Head of caudate nucleus (tissue), 42 donors: ENCODE measurements around the gene NES.

Source experiments
- DNase-seq, 42 donors: peaks; one replicate each; pipeline versions ENCODE4 v3.0.0 to v3.0.0-alpha.2; 2020 to 2021; ENCODE audit warnings: mixed read lengths in 7 of 42
- intact Hi-C: fragments of 100-400 bp; cut with DNase I; formaldehyde crosslinking; loops from one replicate; pipeline ENCODE4 v1.15.0; 2022

The NES gene, protein sequence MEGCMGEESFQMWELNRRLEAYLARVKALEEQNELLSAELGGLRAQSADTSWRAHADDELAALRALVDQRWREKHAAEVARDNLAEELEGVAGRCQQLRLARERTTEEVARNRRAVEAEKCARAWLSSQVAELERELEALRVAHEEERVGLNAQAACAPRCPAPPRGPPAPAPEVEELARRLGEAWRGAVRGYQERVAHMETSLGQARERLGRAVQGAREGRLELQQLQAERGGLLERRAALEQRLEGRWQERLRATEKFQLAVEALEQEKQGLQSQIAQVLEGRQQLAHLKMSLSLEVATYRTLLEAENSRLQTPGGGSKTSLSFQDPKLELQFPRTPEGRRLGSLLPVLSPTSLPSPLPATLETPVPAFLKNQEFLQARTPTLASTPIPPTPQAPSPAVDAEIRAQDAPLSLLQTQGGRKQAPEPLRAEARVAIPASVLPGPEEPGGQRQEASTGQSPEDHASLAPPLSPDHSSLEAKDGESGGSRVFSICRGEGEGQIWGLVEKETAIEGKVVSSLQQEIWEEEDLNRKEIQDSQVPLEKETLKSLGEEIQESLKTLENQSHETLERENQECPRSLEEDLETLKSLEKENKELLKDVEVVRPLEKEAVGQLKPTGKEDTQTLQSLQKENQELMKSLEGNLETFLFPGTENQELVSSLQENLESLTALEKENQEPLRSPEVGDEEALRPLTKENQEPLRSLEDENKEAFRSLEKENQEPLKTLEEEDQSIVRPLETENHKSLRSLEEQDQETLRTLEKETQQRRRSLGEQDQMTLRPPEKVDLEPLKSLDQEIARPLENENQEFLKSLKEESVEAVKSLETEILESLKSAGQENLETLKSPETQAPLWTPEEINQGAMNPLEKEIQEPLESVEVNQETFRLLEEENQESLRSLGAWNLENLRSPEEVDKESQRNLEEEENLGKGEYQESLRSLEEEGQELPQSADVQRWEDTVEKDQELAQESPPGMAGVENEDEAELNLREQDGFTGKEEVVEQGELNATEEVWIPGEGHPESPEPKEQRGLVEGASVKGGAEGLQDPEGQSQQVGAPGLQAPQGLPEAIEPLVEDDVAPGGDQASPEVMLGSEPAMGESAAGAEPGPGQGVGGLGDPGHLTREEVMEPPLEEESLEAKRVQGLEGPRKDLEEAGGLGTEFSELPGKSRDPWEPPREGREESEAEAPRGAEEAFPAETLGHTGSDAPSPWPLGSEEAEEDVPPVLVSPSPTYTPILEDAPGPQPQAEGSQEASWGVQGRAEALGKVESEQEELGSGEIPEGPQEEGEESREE (N-terminal part only)

DNA sequence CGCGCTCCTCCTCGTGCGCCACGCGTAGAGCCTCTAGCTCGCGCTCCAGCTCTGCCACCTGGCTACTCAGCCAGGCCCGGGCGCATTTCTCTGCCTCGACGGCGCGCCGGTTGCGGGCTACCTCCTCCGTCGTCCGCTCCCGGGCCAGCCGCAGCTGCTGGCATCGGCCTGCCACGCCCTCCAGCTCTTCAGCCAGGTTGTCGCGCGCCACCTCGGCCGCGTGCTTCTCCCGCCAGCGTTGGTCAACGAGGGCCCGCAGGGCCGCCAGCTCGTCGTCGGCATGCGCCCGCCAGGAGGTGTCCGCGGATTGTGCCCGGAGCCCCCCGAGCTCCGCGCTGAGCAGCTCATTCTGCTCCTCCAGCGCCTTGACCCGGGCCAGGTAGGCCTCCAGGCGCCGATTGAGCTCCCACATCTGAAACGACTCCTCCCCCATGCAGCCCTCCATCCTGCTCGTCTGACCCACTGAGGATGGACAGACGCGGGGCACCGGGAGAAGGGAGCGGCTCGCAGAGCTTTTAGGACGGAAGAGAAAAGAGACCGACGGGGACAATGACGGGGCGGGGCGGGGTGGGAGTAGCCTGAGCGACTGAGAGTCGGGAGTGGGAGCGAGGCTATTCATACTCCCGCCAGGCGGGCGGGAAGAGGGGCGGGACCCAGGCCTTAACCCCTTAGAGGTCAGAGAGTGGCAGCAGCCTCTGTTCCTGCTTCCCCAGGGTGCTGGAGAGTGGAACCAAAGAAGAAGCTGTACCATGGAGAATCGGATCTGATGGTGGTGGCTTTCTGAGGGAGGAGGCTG, at the start of gene NES:
TSS of gene NES (minus strand) at position 588 of the 796 bp plus-strand sequence. CDS start at position 445, 143 bp downstream.
- intact Hi-C loops: no loop called here
- peak in 40 of 42 donors; percentile 45 to 90 (median 67) for DNase-seq

DNA sequence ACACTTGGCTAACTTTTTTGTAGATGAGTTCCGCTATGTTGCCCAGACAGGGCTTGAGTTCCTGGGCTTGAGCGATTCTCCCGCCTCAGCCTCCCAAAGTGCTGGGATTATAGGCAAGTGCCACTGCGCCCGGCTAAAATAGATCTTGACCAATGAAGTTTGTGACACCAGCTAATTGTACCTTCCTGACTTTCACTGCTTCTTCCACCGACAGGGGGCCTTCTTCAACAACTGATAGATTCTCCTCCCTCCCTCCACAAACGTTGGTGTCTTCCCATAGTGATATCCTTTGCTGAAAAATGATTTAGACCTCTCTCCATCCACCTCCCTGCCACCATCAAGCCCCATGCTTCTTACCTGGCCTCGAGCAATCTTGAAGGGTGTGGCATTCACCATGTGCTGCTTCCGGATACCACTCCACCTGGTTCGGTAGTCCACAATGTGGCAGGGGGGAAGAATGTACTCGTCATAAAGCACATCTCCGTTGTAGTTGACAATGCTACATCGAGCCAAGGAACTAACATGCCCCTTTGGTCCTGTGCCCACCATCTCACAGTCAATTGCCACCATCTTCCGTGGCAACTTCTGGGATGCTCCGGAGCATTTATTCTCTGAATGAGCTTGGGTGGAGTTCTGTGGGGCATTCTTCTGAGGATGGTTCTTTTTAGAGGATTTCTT, 49.5 kb upstream of the NES start:
- intact Hi-C loops: loop anchor here (5.0 kb wide), 1 partner anchor 39 kb away; no protein-coding TSS in a partner anchor
- DNase-seq: peak in 24 of 42 donors; percentile 28 to 72 (median 49)

DNA sequence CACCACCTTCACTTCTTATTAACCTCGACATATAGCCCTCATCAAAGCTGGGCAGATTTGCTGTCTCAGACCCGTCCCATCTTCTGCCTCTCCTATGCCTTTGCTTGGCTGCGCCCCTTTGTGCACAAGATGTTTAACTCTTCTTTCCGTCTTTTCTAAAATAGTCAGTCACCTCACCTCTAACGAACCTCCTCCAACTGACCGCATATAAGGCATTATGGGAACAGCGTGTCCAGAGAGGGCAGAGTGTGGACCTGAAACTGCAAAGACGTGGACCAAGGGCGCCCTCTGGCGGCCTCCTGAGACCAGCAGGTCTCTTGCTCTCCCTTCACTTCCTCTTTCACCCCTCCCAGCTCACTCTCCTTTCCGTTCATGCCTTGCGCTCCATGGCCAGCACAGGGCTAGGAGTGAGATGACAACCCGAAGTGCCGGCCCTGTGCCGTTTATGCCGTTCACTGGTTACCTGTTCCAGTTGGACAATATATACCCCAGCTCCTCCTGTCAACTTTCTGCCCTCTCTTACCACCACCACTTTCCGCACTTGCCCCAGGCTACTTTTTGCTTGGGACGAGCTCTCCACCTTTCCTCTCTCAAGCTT, 48.6 kb upstream of the NES start:
- intact Hi-C loops: loop anchor here (5.0 kb wide), 1 partner anchor 38 kb away; no protein-coding TSS in a partner anchor
- peak; percentile 66 to 95 (median 88) for DNase-seq

DNA sequence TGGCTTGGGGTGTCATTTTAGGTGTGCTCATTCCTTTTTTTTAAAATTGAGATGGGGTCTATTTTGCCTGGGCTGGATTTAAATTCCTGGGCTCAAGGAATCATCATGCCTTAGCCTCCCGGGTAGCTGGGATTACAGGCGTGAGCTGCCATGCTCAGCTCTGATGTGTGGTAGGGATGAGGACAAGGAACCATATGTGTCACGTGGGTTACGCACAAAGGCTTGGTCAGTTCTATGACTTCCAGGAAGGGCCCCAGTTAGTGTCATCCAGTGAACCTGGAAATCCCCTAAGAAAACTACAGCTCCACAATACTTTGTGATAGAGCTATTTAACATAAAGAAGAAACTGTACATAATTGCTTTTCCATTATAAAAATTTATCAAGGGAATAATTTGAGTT, 44.3 kb upstream of the NES start:
- intact Hi-C loops: no loop called here
- DNase-seq: no peak

DNA sequence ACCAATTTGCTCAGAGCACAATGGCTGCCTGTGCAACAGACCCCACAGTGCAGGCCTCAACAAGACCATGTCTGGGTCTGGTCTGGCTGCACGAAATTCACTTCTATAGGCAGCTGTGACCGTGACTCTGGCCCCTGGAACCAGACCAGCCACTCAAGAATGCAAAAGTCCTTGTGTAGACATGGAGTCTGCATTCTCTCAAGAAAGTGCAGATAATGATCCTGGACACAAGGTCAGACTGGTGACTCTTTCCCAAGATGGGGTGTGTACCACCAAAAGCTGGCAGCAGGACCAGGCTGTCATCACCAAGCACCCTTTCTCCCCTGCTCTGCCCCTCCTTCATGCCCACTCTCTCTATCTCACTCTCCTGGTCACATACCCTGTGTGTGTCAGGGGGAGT, 43.9 kb upstream of the NES start:
- no peak for DNase-seq
- intact Hi-C loops: no loop called here

DNA sequence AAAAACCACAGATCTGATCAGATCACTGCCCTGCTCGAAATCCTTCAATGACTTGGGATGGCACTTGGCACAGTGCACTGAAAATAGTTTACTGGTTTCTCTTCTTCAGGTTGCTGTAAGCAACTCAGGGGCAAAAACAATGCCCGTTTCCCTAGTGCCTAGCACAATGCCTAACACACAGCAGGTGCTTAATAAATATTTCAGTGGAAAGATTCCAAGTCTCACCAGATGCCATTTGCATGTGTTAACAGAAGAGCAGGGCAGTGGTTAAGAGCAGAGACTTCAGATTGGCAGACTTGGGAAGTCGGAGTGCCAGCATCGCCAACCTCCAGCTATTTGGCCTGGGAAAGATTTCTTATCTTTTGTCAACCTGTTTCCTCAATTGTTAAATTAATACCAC, 40.1 kb upstream of the NES start:
- intact Hi-C loops: no loop called here
- DNase-seq: no peak

DNA sequence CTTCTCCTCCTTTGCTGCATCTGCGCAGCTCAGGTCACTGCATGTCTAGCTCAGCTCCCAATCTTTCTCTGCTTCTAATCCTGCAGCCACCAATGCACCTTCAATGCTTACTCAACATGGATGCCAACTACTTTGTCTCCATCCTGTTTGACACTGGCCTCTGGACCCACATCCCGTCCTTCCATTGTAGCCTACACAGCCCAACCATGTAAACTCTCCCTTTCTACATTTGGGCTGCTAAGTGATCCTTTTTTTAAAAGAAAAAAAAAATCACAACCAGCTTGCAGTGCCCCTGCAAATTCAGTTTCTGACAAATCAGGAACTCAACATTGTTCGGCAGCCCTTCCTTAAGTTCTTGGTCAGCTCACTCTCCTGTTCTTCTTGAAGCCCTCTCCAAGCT, 37.6 kb upstream of the NES start:
- no peak for DNase-seq
- intact Hi-C loops: no loop called here

DNA sequence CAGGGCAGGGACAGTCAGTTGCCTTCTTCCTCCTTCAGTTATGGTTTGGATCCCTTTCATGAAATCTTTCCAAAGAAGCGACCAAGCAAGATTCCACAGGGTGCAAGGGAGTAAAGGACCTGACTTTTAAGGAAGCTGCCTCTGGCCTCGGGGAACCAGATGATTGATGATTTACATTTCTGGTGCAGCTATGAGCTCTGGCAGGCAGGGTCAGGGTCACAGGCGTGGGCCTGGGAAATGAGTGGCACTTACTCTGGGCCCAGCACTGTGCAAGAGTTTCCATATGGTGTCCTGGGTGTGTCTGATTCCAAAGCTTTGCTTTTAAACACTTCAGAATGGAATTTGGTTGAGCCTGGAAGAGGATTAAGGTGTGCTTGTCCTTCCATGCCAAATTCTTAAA, 35.4 kb upstream of the NES start:
- intact Hi-C loops: no loop called here
- DNase-seq: no peak

DNA sequence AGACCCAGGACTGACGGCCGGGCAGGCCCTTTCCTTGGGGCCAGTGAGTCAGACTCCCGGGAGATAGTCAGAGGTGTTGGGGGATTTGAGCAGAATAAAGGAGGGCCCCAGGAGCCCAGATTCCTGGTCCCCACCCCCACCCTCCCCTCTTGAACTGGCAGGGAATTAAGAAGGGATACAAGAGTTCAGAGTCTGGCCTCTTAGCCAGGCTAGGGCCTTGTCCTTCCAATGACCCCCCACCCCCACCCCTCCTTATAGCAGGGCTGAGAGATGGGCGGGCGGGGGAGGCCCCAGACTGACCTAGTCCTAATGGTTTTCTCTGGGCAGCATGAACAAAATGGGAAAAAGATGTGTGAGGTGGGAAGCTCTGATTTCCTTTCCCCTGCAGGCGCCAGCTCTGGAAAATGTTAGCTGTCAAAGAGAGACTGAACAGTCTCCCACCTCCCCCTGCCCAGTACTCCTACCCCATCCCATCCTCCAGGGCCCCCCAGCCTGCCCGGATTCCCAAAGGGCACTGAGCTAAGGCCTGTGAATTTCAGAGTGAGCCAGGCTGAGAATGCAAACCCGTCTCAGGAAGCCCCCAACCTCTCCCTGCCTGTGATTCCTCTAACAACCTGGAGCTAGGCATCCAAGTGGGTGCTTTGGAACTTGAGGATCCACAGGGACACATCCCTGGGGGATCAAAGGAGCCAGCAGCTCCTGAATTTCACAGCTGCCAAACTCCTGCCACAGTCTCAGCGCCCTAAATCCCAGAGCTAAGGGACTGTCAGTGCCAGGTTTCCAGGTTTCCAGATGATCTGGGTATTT, 34.0 kb upstream of the NES start:
- no peak for DNase-seq
- intact Hi-C loops: no loop called here

DNA sequence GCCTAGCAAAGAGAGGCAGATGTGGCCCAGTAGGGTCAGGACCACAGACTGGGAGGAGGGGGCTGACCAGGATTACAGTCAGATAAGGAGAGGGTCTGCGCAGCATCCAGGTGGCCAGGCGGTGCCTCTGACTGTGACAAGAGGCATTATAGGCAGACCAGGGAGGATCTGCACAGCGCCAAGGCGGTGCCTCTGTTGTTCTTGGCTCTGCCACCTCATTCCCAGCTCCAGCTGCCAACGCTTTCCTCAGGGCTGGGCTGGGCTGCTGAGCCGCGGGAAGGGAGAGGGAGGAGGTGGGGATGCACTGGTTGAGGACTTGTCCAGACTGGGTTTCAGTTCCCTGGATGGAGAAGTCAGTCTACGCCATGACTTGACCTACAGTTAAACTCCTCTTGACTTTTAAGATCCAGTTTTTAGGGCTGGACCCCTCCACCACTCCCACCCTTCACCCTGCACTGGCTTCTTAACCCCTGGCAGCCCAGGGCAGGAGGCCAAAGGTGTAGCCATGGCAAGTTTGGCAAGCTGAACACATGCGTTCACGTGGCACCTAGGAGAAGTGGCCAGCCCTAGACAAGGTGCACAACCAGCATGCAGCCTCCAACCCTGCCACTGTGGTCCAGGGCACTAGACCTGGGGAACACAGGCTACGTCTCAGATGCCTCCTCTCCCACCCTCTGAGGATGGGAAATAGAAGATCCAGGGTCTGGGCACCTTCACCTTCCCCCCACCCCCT, 32.7 kb upstream of the NES start:
- DNase-seq: peak in 38 of 42 donors; percentile 21 to 82 (median 54)
- intact Hi-C loops: no loop called here

DNA sequence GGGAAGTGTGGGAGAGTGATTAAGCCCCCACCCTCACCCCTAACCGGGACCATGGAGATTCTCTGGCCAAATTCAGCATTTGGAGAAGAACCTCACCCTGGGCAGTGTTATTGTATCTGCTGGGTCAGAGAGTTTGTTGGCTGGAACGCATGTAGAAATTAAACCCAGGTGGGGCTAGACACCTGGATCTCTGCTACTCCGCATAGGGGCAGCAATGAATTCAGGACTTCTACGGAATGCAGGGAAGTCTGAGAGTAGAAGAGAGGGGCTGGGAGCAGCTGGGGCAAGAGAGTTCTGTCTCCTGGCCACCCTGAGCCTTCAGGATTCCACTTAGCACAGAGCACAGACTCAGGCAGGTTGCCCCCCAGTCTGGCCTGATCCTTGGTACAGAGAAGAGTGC, 31.8 kb upstream of the NES start:
- DNase-seq: no peak
- intact Hi-C loops: no loop called here

DNA sequence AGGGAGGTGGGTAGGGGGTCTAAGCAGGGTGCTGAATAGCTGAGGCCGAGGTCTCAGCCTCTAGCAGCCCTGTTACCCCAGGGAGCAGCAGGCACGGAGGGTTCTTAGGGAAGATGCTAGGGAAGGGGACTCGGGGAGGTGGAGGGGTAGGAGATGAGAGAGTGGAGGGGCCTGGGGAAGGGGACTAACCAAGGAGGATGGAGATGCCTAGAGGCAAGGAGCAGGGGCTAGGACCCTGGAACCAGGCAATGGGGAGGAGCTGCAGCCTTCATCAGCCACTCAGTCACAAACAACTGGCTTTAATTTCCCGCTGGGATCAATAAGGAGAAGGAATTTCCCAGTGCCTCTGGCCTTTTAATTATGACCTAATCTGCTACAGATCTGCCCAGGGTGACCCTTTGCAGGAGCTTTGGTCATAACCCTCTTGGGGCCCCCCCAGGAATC, 31.0 kb upstream of the NES start:
- intact Hi-C loops: no loop called here
- no peak for DNase-seq

DNA sequence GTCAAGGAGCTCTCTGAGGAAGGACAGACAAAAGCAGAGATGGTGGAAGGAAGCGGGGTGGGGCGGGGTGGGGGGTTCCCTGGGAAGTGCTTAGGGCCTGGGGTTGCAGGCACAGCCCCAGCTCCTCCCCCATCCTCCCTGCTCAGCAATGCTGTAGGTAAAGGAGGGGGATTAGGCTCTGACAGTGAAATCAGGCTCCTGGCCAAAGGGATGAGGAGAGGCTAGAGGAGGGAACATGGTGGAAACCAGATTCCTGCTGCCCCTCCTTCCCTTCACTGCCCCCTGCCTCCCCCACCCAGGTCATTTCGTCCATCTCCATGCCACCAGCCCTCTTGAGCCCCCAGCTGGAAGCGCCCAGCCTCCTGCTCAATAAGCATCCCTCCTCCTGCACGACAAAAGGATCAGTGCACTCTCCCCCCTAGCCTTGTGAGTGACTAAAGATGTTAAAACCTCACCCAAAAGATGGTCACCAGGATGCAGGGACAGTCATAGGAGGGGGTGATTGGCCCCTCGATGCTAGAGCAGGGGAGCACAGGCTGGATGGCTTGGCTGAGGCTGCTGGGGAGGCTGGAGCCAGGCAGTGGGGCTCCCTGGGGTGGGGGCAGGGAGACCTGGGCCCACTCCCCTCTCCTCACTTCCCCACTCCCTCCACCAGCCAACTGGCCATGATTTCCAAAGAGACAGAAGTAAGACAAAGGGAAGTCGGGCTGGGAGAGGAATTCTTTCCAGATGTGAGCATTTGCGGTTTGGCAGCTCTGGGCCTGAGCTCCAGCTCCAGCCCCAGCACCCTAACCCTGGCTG, 30.4 kb upstream of the NES start:
- DNase-seq: no peak
- intact Hi-C loops: no loop called here

DNA sequence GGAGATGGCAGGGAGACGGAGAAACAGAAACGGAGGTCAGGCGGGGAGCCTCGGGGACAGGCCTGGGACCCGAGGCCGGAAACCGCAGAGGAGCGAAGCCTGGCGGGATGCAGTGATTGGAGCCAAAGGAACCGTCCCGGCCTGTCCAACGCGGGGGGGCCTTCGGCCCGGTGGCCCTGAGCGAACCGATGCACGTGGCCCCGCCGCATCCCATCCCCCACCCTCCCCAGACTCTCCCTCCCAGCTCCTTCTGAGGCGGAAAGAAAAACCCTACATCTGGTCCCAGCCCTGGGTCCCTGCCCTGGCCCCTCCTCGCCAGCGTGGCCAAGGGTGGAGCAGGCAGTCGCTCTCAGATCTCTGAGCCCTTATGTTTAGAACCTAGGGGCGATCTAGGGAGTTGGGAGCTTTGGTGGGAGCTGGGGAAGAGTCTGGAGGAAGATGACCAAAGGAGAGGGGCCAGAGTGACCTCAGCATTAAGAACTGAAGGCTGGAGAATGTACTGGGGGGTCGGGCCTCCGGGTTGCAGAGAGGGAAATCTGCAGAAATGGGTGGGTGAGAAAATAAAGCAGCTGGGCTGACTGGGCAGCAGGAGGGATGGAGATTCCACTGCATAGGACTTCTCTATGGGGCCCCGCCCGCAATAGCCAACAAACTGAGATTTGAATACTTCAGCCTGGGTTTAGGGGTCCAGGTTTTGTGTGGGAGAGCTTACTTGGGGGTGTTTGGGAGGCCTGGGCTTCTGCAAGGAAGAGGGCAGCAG, 29.6 kb upstream of the NES start:
- intact Hi-C loops: no loop called here
- peak in 38 of 42 donors; percentile 13 to 74 (median 46) for DNase-seq
